ENCODE data around the gene WIPF3. TPM values are rescaled to one million over a fixed set of nuclear protein-coding genes. Genes with fewer than 3 reads are reported as not detected.

The WIPF3 gene
- total RNA-seq, 1 experiment from 2014 or later = not detected

DNA sequence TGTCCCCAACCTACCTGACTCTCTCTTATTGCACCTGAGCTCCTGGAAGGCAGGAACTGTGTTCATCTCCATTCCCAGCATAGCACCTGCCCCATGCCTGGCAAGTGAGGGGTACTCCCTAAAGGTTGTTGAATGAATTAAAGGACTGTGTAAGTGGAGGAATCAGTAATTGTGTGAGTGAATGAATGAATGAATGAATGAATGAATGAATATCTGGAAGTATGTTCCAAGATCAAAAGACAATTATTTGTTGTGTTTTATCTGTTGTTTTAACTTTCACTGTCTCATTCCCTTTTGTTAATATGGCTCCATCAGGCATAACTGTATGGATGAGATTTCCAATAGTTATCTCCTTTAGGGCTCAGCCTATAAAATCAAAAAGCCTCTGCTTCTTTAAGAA is 4.0 kb downstream of the WIPF3 start:
- peaks cover 6% of the 10 kb centered on the region for H3K4me1 Mint-ChIP-seq (ENCODE audit: insufficient read depth, unreplicated experiment)
- no TSS peak for BruUV-seq (replicated peaks)
- TF ChIP-seq CTCF (IDR thresholded peaks at IDR 0.05; ENCODE audit: unreplicated experiment) = no peak
- ChIA-PET CTCF (no interaction called here), POLR2A (interaction anchor here (0.6 kb wide), 1 partner anchor 50 kb away, joined by 3 read pairs; no protein-coding TSS in a partner anchor)
- DNase-seq (ENCODE audit: unreplicated experiment) = no peak
- intact Hi-C loops (cut with micrococcal nuclease) = no loop called here
- no peaks in the 10 kb centered on the region for H3K9me3 Mint-ChIP-seq (ENCODE audit: unreplicated experiment)
- H3K27me3 Mint-ChIP-seq (ENCODE audit: insufficient read depth, unreplicated experiment) = peaks cover 93% of the 10 kb centered on the region
- H3K4me3 Mint-ChIP-seq (ENCODE audit: unreplicated experiment) = no peak overlapping the region
- no peak overlapping the region for H3K27ac Mint-ChIP-seq (ENCODE audit: low read depth, unreplicated experiment)
- H3K36me3 Mint-ChIP-seq (ENCODE audit: insufficient read depth, unreplicated experiment) = no peaks in the 10 kb centered on the region

GRCh38 chr7:29810813-29811482 is 4.6 kb downstream of the WIPF3 start:
- Mint-ChIP-seq H3K27me3 (ENCODE audit: insufficient read depth, unreplicated experiment) (peaks cover 93% of the 10 kb centered on the region), H3K9me3 (ENCODE audit: unreplicated experiment) (no peaks in the 10 kb centered on the region), H3K36me3 (ENCODE audit: insufficient read depth, unreplicated experiment) (no peaks in the 10 kb centered on the region), H3K4me3 (ENCODE audit: unreplicated experiment) (no peak overlapping the region), H3K27ac (ENCODE audit: low read depth, unreplicated experiment) (no peak overlapping the region), H3K4me1 (ENCODE audit: insufficient read depth, unreplicated experiment) (peaks cover 6% of the 10 kb centered on the region)
- CTCF ChIA-PET = no interaction called here
- POLR2A ChIA-PET = interaction anchor here (0.6 kb wide), 1 partner anchor 50 kb away, joined by 3 read pairs; no protein-coding TSS in a partner anchor
- no peak for TF ChIP-seq CTCF (IDR thresholded peaks at IDR 0.05; ENCODE audit: unreplicated experiment)
- intact Hi-C loops (cut with micrococcal nuclease) = no loop called here
- no peak for DNase-seq (ENCODE audit: unreplicated experiment)
- BruUV-seq (replicated peaks) = no TSS peak

DNA sequence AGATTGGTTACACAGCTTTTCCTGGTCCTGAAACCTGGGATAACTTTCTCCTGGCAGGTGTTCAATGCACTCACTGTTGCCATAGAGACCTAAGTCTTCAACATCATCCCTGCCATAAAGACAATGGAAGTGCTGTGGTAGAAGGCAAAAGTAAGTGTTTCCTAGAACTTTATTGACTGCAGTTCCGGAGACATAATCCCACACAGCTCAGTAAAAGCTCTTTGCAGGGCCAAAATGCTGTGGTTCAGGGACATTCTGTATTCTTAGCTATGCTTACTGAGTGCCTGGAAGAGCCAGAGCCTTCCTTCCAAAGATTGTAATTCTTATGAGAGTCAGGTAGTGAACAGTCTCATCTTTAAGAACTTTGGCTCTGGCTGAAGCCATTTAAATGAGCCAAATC is 5.3 kb downstream of the WIPF3 start:
- no peak for DNase-seq (ENCODE audit: unreplicated experiment)
- TF ChIP-seq CTCF (IDR thresholded peaks at IDR 0.05; ENCODE audit: unreplicated experiment) = no peak
- H3K27ac Mint-ChIP-seq (ENCODE audit: low read depth, unreplicated experiment) = no peak overlapping the region
- no peak overlapping the region for H3K4me3 Mint-ChIP-seq (ENCODE audit: unreplicated experiment)
- no peaks in the 10 kb centered on the region for H3K36me3 Mint-ChIP-seq (ENCODE audit: insufficient read depth, unreplicated experiment)
- H3K27me3 Mint-ChIP-seq (ENCODE audit: insufficient read depth, unreplicated experiment) = peaks cover 95% of the 10 kb centered on the region
- intact Hi-C loops (cut with micrococcal nuclease) = no loop called here
- no peaks in the 10 kb centered on the region for H3K9me3 Mint-ChIP-seq (ENCODE audit: unreplicated experiment)
- CTCF ChIA-PET = interaction anchor here (1.5 kb wide), 1 partner anchor 110 kb away, joined by 6 read pairs; no protein-coding TSS in a partner anchor
- BruUV-seq (replicated peaks) = no TSS peak
- POLR2A ChIA-PET = interaction anchor here (0.6 kb wide), 1 partner anchor 77 kb away, joined by 3 read pairs; no protein-coding TSS in a partner anchor
- peaks cover 6% of the 10 kb centered on the region for H3K4me1 Mint-ChIP-seq (ENCODE audit: insufficient read depth, unreplicated experiment)

DNA sequence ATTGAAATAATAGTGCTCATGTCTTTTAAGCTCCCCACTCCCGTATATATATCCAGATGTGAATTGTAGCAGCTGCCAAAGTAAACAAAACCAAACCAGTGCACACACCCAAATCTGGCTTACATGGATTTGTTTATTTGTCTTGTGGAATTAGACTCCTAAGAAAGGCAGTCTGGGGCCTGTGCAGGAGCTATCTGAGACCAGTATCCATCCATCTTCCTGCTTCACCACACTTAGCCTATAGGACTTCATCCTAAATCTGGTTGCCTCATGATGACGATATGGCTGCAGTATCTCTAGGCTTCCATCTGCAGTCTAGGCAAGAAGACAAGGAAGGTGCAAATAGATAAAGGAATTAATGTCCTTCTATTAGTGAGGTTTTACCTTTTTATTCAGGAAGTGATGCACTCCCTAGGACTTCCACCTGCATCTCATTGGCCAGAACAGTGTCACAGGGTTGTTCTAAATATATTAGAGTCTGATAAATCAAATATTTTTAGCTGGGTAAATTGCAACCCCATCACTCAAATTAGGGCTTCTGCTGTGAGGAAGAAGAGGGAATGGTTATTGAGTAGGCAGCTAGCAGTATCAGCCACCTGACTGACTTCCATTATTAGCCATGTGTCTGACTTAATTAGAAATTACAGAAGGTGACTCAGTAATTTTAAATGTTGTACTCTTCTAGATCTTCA is 6.0 kb downstream of the WIPF3 start:
- ChIA-PET POLR2A (interaction anchor here (0.6 kb wide), 2 partner anchors 41 to 78 kb away, joined by 3 read pairs; no protein-coding TSS in a partner anchor), CTCF (interaction anchor here (1.5 kb wide), 1 partner anchor 109 kb away, joined by 6 read pairs; no protein-coding TSS in a partner anchor)
- BruUV-seq (replicated peaks) = no TSS peak
- no peak for TF ChIP-seq CTCF (IDR thresholded peaks at IDR 0.05; ENCODE audit: unreplicated experiment)
- peaks cover 94% of the 10 kb centered on the region for H3K27me3 Mint-ChIP-seq (ENCODE audit: insufficient read depth, unreplicated experiment)
- no peak overlapping the region for H3K4me3 Mint-ChIP-seq (ENCODE audit: unreplicated experiment)
- intact Hi-C loops (cut with micrococcal nuclease) = no loop called here
- H3K4me1 Mint-ChIP-seq (ENCODE audit: insufficient read depth, unreplicated experiment) = peaks cover 6% of the 10 kb centered on the region
- H3K9me3 Mint-ChIP-seq (ENCODE audit: unreplicated experiment) = no peaks in the 10 kb centered on the region
- no peaks in the 10 kb centered on the region for H3K36me3 Mint-ChIP-seq (ENCODE audit: insufficient read depth, unreplicated experiment)
- no peak overlapping the region for H3K27ac Mint-ChIP-seq (ENCODE audit: low read depth, unreplicated experiment)
- DNase-seq (ENCODE audit: unreplicated experiment) = peak; percentile 51

All from MCF 10A (cell line).